Osteoblast (primary cell): ENCODE measurements around the gene VOPP1. TPM values are rescaled to one million over a fixed set of nuclear protein-coding genes. Genes with fewer than 3 reads are reported as not detected.
A peak's percentile ranks its signal among the peaks of the same experiment; 100 is the strongest.

Experiments used
- DNase-seq: peaks from one replicate; pipeline ENCODE4 v3.0.0; 2011; ENCODE audit warnings: low spot score, mixed read lengths; ENCODE audit not compliant: insufficient read length; ENCODE audit errors: missing footprints
- H2AFZ ChIP-seq: 2 replicates; pipeline ENCODE4 v1.6.0; 2011; ENCODE audit warnings: mild to moderate bottlenecking, low read length
- H3K27ac ChIP-seq: 2 replicates; pipeline ENCODE4 v1.5.1; 2011; ENCODE audit warnings: mild to moderate bottlenecking, low read depth, low read length, moderate library complexity
- H3K27me3 ChIP-seq: 2 replicates; pipeline ENCODE4 v1.6.0; 2012; ENCODE audit warnings: mild to moderate bottlenecking, control low read depth, inconsistent platforms, low read length, moderate library complexity; ENCODE audit not compliant: insufficient read depth
- H3K36me3 ChIP-seq: 2 replicates; pipeline ENCODE4 v1.5.1; 2011; ENCODE audit warnings: mild to moderate bottlenecking, low read length, control low read depth, moderate library complexity; ENCODE audit not compliant: insufficient read depth
- H3K4me1 ChIP-seq: 2 replicates; pipeline ENCODE4 v1.5.1; 2011; ENCODE audit warnings: mild to moderate bottlenecking, low read length, control low read depth, moderate library complexity; ENCODE audit not compliant: insufficient read depth
- H3K4me2 ChIP-seq: 2 replicates; pipeline ENCODE4 v1.6.0; 2011; ENCODE audit warnings: mild to moderate bottlenecking, low read length; ENCODE audit not compliant: insufficient read depth
- H3K4me3 ChIP-seq: fragments of 200-600 bp; sonication (generic); 3 replicates; pipeline ENCODE4 v1.5.1; 2012; ENCODE audit warnings: mild to moderate bottlenecking, low read length, inconsistent platforms; ENCODE audit not compliant: insufficient read depth
- H3K79me2 ChIP-seq: 2 replicates; pipeline ENCODE4 v1.6.0; 2012; ENCODE audit warnings: mild to moderate bottlenecking, low read length, control low read depth, inconsistent platforms; ENCODE audit not compliant: insufficient read depth
- H3K9me3 ChIP-seq: 2 replicates; pipeline ENCODE4 v1.5.1; 2011; ENCODE audit warnings: low read depth, low read length, control low read depth
- H4K20me1 ChIP-seq: 2 replicates; pipeline ENCODE4 v1.6.0; 2012; ENCODE audit warnings: mild to moderate bottlenecking, low read length, control low read depth; ENCODE audit not compliant: insufficient read depth
- total RNA-seq: library from RNA; depleted of rRNA; stranded (reverse); fragments of >200 nt; gene quantifications from 2 replicates; pipeline ENCODE4 v1.2.3, GENCODE V29; 2012
- TF ChIP-seq, protein P1 (sequence below): IDR thresholded peaks from 2 replicates; pipeline ENCODE4 v1.5.1; 2011; ENCODE audit warnings: mild to moderate bottlenecking, low read depth, low read length, moderate library complexity; ENCODE audit errors: extremely low read depth

Gene VOPP1
- total RNA-seq, 1 donor: 74.6 TPM

DNA sequence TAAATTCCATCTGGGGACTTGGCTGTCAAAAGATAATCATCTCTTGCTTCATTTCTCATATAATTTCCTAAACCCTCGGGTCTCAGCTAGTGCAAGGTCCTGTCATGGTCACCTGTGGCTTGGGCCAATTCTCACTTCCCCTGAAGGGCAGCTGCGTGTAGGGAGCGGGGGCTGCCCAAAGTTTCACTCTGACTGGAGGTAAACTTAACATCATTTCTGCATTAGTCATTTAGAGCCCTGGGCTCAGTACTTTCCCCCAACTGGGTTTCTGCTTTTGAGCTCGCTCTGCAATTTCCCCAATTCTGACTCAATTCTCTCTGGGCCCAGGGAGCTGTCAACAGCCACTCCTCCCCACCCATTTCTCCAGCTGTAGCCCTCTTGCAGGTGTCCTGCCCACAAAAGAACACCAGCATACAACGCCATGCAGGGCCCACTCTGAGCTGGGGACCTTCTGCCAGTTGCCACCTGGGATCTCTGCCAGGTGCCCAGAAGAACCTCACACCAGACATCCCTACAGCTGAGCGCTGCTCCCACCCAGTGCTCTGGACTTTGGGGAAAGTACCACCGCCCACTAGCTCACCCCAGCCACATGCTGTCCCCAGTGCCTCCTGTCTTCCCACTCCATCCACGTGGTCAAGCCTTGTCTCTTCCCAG lies 37.9 kb downstream of the VOPP1 start:
- Histone ChIP-seq H3K4me1 (peaks cover 38% of the 10 kb centered on the region), H3K79me2 (peaks cover 76% of the 10 kb centered on the region), H2AFZ (no peak overlapping the region), H3K36me3 (no peaks in the 10 kb centered on the region), H3K4me3 (no peak overlapping the region), H4K20me1 (peaks cover 82% of the 10 kb centered on the region), H3K27me3 (no peaks in the 10 kb centered on the region), H3K9me3 (no peaks in the 10 kb centered on the region), H3K27ac (peak overlapping the region; percentile 24), H3K4me2 (peak overlapping the region; percentile 39)
- no peak for DNase-seq
- TF ChIP-seq, protein P1, sequence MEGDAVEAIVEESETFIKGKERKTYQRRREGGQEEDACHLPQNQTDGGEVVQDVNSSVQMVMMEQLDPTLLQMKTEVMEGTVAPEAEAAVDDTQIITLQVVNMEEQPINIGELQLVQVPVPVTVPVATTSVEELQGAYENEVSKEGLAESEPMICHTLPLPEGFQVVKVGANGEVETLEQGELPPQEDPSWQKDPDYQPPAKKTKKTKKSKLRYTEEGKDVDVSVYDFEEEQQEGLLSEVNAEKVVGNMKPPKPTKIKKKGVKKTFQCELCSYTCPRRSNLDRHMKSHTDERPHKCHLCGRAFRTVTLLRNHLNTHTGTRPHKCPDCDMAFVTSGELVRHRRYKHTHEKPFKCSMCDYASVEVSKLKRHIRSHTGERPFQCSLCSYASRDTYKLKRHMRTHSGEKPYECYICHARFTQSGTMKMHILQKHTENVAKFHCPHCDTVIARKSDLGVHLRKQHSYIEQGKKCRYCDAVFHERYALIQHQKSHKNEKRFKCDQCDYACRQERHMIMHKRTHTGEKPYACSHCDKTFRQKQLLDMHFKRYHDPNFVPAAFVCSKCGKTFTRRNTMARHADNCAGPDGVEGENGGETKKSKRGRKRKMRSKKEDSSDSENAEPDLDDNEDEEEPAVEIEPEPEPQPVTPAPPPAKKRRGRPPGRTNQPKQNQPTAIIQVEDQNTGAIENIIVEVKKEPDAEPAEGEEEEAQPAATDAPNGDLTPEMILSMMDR: no peak

DNA sequence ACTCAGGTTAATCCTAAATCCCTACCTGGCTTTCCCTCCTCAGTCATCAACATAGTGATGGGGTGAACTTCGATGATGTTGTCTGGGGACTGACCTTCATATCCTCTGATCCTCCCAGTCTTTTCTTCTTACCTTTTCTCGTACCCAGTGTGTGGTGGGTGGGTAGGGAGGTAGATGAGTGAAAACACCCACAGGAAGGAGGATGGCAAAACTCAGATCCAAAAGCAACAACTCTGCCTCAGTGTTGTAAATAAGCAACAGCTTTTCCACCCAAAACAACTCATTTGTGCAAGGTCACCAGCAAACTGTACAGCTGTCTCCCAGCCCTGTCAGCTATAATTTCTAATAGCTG lies 38.6 kb downstream of the VOPP1 start:
- peak overlapping the region; percentile 36 for H3K27ac ChIP-seq
- H2AFZ ChIP-seq: no peak overlapping the region
- no peaks in the 10 kb centered on the region for H3K27me3 ChIP-seq
- peaks cover 36% of the 10 kb centered on the region for H3K4me1 ChIP-seq
- no peaks in the 10 kb centered on the region for H3K9me3 ChIP-seq
- no peaks in the 10 kb centered on the region for H3K36me3 ChIP-seq
- peaks cover 81% of the 10 kb centered on the region for H4K20me1 ChIP-seq
- peak overlapping the region; percentile 9 for H3K4me3 ChIP-seq
- TF ChIP-seq, protein P1: no peak
- peak overlapping the region; percentile 39 for H3K4me2 ChIP-seq
- peaks cover 78% of the 10 kb centered on the region for H3K79me2 ChIP-seq
- no peak for DNase-seq

DNA sequence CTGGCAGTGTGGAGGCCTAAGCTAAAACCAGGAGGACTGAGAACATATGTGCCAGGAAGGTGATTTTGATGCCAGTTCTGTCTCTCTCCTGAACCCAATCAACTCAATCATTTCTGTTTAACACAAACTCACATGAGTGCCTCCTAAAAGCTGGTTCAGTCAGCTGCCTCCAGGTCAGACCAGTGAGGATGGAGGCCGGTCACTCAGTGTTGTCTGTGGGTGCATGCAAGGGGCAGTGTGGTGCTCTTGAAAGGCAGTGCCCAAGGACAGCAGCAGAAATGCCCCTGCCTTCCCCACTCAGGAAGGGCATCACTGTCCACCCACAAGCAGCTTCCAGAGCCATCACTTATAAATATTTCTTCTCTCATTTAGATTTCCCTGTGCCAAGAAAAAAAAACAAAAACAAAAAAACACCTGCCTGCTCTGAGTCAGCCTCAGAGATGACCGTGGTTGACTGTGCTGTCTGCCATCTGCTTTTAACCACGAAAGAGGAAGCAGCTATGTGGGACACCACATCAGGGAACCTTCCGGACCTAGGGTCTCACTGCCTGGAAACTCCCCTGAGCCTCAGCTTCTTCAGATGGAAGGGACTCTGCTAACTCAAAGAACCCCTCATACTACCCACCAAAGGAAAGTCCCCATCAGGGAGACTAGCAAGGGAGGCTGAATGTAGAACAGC lies 39.1 kb downstream of the VOPP1 start:
- Histone ChIP-seq H2AFZ (no peak overlapping the region), H3K27ac (peak overlapping the region; percentile 36), H3K36me3 (no peaks in the 10 kb centered on the region), H4K20me1 (peaks cover 78% of the 10 kb centered on the region), H3K27me3 (no peaks in the 10 kb centered on the region), H3K79me2 (peaks cover 78% of the 10 kb centered on the region), H3K4me1 (peaks cover 31% of the 10 kb centered on the region), H3K4me2 (peak overlapping the region; percentile 39), H3K4me3 (no peak overlapping the region), H3K9me3 (no peaks in the 10 kb centered on the region)
- TF ChIP-seq, protein P1: no peak
- DNase-seq: no peak

DNA sequence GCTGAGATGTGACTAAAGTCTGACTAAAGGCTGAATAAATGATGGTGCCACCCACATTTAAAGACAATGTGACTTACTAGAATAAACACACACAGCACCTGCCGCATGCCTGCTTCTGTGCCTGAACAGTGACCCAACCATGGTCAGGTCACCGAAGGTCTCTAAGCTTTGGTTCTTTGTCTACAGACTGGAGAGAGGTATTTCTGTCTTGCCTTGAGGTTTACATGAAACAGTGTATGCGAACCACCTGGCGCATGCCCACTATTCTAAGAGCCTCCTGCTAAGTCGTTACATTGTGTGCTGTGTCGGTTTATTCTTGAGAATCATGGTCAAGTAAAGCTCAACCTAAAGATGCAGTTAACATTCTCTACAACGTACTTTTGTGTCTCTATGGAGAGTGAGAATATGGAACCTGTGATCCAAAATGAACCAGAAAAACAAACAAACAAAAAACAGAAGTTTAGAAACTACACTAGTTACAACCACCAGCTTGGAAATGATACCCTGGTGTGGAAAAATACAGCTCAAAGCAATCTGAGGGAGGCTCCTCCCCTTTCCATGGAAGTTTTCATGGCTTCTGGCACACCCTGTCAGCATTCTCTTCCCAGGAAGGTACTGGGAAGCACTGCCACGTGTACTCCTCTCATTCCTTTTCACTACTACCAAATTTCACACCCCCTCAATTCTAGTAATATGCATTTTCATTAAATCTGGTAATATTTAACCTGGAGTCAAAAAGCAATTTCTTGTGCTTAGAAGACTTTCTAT lies 40.0 kb downstream of the VOPP1 start:
- no peak overlapping the region for H3K4me3 ChIP-seq
- H3K27me3 ChIP-seq: no peaks in the 10 kb centered on the region
- H3K4me2 ChIP-seq: no peak overlapping the region
- peaks cover 71% of the 10 kb centered on the region for H3K79me2 ChIP-seq
- peaks cover 29% of the 10 kb centered on the region for H3K4me1 ChIP-seq
- H4K20me1 ChIP-seq: peaks cover 72% of the 10 kb centered on the region
- no peak for DNase-seq
- TF ChIP-seq, protein P1: no peak
- H2AFZ ChIP-seq: no peak overlapping the region
- H3K9me3 ChIP-seq: no peaks in the 10 kb centered on the region
- H3K27ac ChIP-seq: no peak overlapping the region
- H3K36me3 ChIP-seq: no peaks in the 10 kb centered on the region
